ENCODE data around the gene ARHGEF4. TPM values are rescaled to one million over a fixed set of nuclear protein-coding genes. Genes with fewer than 3 reads are reported as not detected.

The ARHGEF4 gene
- total RNA-seq, 1 experiment from 2014 or later: 21.8 TPM

DNA sequence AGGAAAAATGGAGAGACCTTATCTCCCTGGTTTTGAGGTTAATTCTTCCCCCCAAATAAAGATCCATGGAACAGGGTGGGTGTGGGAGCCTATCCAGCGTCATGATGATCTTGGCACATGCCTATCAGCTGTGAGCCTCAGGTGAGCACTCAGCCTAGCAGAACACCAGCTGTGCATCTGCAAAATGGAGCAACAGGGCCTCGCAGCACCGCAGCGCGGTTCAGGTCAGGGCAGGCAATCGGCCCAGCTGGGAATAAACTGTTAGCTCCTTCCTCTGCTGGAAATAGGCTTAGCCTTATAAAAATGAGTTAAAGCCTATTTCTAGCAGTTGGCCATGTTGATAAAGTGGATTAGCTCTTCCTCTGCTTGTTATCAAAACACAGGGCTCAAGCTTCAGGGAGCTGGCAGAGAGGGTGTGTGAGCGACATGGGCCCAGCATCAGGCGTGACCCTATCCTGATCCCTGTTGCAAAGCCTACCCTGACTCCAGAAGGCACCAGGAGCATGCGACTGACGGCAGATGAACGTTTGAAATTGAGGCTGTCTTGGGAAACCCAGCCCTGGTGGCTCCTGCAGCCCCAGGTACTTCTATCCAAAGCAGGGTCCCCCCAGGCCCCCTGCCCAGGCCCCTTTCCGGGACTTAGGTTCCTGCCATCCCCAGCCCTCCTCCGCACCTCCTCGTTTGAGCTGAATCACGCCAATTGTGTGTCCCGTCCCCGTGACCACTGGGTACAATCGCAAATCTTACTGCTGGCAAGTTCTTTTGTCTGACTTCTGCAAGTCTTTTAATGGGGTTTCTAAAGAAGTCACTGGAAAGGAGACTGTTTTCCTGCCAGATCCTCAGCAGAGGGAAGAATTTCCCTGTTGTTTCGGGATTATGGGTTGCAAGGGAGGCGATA, 35.4 kb downstream of the ARHGEF4 start (continued):
- TF ChIP-seq, protein P1, sequence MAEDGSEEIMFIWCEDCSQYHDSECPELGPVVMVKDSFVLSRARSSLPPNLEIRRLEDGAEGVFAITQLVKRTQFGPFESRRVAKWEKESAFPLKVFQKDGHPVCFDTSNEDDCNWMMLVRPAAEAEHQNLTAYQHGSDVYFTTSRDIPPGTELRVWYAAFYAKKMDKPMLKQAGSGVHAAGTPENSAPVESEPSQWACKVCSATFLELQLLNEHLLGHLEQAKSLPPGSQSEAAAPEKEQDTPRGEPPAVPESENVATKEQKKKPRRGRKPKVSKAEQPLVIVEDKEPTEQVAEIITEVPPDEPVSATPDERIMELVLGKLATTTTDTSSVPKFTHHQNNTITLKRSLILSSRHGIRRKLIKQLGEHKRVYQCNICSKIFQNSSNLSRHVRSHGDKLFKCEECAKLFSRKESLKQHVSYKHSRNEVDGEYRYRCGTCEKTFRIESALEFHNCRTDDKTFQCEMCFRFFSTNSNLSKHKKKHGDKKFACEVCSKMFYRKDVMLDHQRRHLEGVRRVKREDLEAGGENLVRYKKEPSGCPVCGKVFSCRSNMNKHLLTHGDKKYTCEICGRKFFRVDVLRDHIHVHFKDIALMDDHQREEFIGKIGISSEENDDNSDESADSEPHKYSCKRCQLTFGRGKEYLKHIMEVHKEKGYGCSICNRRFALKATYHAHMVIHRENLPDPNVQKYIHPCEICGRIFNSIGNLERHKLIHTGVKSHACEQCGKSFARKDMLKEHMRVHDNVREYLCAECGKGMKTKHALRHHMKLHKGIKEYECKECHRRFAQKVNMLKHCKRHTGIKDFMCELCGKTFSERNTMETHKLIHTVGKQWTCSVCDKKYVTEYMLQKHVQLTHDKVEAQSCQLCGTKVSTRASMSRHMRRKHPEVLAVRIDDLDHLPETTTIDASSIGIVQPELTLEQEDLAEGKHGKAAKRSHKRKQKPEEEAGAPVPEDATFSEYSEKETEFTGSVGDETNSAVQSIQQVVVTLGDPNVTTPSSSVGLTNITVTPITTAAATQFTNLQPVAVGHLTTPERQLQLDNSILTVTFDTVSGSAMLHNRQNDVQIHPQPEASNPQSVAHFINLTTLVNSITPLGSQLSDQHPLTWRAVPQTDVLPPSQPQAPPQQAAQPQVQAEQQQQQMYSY (CRISPR knock-in tag; IDR thresholded peaks at IDR 0.05): no peak
- TF ChIP-seq MYBL2 (CRISPR knock-in tag; IDR thresholded peaks at IDR 0.05) (no peak), RELA (CRISPR knock-in tag; IDR thresholded peaks at IDR 0.05; ENCODE audit: borderline replicate concordance) (no peak), FOXP1 (CRISPR knock-in tag; IDR thresholded peaks at IDR 0.05; ENCODE audit: borderline replicate concordance) (no peak)
- TF ChIP-seq, protein P2, sequence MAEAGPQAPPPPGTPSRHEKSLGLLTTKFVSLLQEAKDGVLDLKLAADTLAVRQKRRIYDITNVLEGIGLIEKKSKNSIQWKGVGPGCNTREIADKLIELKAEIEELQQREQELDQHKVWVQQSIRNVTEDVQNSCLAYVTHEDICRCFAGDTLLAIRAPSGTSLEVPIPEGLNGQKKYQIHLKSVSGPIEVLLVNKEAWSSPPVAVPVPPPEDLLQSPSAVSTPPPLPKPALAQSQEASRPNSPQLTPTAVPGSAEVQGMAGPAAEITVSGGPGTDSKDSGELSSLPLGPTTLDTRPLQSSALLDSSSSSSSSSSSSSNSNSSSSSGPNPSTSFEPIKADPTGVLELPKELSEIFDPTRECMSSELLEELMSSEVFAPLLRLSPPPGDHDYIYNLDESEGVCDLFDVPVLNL (CRISPR knock-in tag; IDR thresholded peaks at IDR 0.05; ENCODE audit: borderline replicate concordance, low read depth): no peak
- TF ChIP-seq, protein P3, sequence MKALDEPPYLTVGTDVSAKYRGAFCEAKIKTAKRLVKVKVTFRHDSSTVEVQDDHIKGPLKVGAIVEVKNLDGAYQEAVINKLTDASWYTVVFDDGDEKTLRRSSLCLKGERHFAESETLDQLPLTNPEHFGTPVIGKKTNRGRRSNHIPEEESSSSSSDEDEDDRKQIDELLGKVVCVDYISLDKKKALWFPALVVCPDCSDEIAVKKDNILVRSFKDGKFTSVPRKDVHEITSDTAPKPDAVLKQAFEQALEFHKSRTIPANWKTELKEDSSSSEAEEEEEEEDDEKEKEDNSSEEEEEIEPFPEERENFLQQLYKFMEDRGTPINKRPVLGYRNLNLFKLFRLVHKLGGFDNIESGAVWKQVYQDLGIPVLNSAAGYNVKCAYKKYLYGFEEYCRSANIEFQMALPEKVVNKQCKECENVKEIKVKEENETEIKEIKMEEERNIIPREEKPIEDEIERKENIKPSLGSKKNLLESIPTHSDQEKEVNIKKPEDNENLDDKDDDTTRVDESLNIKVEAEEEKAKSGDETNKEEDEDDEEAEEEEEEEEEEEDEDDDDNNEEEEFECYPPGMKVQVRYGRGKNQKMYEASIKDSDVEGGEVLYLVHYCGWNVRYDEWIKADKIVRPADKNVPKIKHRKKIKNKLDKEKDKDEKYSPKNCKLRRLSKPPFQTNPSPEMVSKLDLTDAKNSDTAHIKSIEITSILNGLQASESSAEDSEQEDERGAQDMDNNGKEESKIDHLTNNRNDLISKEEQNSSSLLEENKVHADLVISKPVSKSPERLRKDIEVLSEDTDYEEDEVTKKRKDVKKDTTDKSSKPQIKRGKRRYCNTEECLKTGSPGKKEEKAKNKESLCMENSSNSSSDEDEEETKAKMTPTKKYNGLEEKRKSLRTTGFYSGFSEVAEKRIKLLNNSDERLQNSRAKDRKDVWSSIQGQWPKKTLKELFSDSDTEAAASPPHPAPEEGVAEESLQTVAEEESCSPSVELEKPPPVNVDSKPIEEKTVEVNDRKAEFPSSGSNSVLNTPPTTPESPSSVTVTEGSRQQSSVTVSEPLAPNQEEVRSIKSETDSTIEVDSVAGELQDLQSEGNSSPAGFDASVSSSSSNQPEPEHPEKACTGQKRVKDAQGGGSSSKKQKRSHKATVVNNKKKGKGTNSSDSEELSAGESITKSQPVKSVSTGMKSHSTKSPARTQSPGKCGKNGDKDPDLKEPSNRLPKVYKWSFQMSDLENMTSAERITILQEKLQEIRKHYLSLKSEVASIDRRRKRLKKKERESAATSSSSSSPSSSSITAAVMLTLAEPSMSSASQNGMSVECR (CRISPR knock-in tag; IDR thresholded peaks at IDR 0.05; ENCODE audit: borderline replicate concordance): no peak
- TF ChIP-seq, protein P4, sequence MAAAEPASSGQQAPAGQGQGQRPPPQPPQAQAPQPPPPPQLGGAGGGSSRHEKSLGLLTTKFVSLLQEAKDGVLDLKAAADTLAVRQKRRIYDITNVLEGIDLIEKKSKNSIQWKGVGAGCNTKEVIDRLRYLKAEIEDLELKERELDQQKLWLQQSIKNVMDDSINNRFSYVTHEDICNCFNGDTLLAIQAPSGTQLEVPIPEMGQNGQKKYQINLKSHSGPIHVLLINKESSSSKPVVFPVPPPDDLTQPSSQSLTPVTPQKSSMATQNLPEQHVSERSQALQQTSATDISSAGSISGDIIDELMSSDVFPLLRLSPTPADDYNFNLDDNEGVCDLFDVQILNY (CRISPR knock-in tag; IDR thresholded peaks at IDR 0.05): no peak

DNA sequence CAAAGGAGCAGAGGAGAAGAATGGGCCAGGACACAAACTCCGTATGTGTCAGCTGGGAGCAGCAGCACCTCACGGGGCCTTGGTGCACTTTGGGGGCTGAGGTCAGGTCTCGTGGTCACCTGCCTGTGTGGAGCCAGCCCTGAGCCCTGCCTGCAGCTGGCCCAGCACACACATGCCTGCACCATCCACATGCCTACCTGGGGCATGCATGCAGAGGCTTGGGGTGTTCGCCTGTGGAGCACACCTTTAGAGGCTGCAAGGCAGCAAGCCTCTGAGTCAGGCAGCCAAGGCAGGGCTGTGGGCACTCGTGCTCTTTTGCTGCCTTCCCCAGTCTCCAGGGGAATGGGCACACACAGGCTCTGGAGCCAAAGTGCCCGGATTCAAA, 36.0 kb downstream of the ARHGEF4 start:
- ATAC-seq: no peak
- H3K4me1 Mint-ChIP-seq: no peaks in the 10 kb centered on the region
- no peak for DNase-seq (ENCODE audit: low spot score)
- peaks cover 5% of the 10 kb centered on the region for H3K36me3 Mint-ChIP-seq
- H3K9me3 Mint-ChIP-seq: peaks cover 17% of the 10 kb centered on the region
- TF ChIP-seq NFE2L1 (CRISPR knock-in tag; IDR thresholded peaks at IDR 0.05): no peak
- POLR2A ChIA-PET: no interaction called here
- no peak overlapping the region for H3K27ac Mint-ChIP-seq
- H3K27me3 Mint-ChIP-seq (ENCODE audit: low read depth): no peaks in the 10 kb centered on the region
- CTCF ChIA-PET: interaction anchor here (0.6 to 3.4 kb wide), 6 partner anchors 18 to 159 kb away, joined by 3 to 48 read pairs (median 6); no protein-coding TSS in a partner anchor
- H3K4me3 Mint-ChIP-seq: no peak overlapping the region

DNA sequence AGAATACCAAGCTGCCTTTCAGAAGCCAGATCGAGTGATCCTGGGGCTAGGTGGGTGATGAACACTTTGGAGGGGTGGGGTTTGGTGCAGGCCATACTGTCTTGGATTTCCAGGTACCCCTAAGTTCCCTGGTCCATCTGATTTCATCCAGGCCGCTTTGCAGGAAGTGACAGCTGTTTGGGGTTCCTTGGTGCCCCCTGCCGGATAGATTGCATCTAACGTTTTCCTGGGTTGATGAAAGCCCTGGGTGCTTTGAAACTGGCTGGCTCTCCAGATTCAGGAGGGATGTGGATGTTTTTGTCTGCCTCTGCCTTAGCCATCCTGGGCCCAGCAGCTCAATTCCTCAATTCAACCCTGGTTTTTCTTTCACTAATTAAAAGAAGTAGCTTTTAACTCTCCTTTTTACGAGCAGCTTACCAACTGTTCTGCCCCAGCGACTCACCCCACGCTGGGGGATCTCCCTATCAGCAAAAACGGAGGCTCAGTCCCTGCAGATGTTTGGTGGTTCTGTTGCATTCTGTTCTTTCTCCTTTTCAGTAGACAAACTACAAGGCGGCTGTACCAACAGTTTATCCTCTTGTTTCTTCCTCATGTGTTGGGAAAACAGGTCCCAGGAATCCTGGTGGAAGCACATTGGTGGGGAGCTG, 37.1 kb downstream of the ARHGEF4 start:
- Mint-ChIP-seq H3K9me3 (peaks cover 22% of the 10 kb centered on the region), H3K4me3 (no peak overlapping the region), H3K36me3 (peaks cover 5% of the 10 kb centered on the region), H3K27me3 (ENCODE audit: low read depth) (no peaks in the 10 kb centered on the region), H3K27ac (no peak overlapping the region), H3K4me1 (no peaks in the 10 kb centered on the region)
- POLR2A ChIA-PET: interaction anchor here (0.6 kb wide), 1 partner anchor 40 kb away, joined by 3 read pairs; no protein-coding TSS in a partner anchor
- TF ChIP-seq OVOL2 (CRISPR knock-in tag; IDR thresholded peaks at IDR 0.05; ENCODE audit: borderline replicate concordance) (no peak), GABPB1 (CRISPR knock-in tag; IDR thresholded peaks at IDR 0.05) (no peak), MYBL2 (CRISPR knock-in tag; IDR thresholded peaks at IDR 0.05) (no peak)
- TF ChIP-seq, protein P5, sequence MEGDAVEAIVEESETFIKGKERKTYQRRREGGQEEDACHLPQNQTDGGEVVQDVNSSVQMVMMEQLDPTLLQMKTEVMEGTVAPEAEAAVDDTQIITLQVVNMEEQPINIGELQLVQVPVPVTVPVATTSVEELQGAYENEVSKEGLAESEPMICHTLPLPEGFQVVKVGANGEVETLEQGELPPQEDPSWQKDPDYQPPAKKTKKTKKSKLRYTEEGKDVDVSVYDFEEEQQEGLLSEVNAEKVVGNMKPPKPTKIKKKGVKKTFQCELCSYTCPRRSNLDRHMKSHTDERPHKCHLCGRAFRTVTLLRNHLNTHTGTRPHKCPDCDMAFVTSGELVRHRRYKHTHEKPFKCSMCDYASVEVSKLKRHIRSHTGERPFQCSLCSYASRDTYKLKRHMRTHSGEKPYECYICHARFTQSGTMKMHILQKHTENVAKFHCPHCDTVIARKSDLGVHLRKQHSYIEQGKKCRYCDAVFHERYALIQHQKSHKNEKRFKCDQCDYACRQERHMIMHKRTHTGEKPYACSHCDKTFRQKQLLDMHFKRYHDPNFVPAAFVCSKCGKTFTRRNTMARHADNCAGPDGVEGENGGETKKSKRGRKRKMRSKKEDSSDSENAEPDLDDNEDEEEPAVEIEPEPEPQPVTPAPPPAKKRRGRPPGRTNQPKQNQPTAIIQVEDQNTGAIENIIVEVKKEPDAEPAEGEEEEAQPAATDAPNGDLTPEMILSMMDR (IDR thresholded peaks at IDR 0.05): peak; percentile 34; the same call in 1 of the 2 replicates
- TF ChIP-seq, protein P6, sequence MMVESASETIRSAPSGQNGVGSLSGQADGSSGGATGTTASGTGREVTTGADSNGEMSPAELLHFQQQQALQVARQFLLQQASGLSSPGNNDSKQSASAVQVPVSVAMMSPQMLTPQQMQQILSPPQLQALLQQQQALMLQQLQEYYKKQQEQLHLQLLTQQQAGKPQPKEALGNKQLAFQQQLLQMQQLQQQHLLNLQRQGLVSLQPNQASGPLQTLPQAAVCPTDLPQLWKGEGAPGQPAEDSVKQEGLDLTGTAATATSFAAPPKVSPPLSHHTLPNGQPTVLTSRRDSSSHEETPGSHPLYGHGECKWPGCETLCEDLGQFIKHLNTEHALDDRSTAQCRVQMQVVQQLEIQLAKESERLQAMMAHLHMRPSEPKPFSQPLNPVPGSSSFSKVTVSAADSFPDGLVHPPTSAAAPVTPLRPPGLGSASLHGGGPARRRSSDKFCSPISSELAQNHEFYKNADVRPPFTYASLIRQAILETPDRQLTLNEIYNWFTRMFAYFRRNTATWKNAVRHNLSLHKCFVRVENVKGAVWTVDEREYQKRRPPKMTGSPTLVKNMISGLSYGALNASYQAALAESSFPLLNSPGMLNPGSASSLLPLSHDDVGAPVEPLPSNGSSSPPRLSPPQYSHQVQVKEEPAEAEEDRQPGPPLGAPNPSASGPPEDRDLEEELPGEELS (CRISPR knock-in tag; IDR thresholded peaks at IDR 0.05): no peak
- peak; percentile 85 for ATAC-seq
- DNase-seq (ENCODE audit: low spot score): peak; percentile 77
- CTCF ChIA-PET: interaction anchor here (0.9 to 3.4 kb wide), 17 partner anchors 9 to 121 kb away, joined by 3 to 48 read pairs (median 6); partner anchors contain the start of gene ARHGEF4
